Effector memory CD4-positive, alpha-beta T cell (primary cell): Measurements from ENCODE around the gene PRKAR1B.

Experiments
- DNase-seq, 3 donors: peaks; one replicate each; pipeline ENCODE4 v3.0.0-alpha.2; 2020
- H3K27ac ChIP-seq: 2 replicates; pipeline ENCODE4 v1.7.0; 2013; ENCODE audit warnings: mild to moderate bottlenecking, low read length, moderate library complexity; ENCODE audit not compliant: insufficient read depth, poor library complexity, severe bottlenecking
- H3K27me3 ChIP-seq: replicated peaks from 2 replicates; pipeline ENCODE4 v1.7.0; 2013; ENCODE audit warnings: mild to moderate bottlenecking, low read length; ENCODE audit not compliant: insufficient read depth, control insufficient read depth, poor library complexity, severe bottlenecking
- H3K36me3 ChIP-seq: 2 replicates; pipeline ENCODE4 v1.7.0; 2013; ENCODE audit warnings: mild to moderate bottlenecking, low read length, moderate library complexity; ENCODE audit not compliant: control insufficient read depth, insufficient read depth
- H3K4me1 ChIP-seq: 2 replicates; pipeline ENCODE4 v1.7.0; 2013; ENCODE audit warnings: low read length, mild to moderate bottlenecking; ENCODE audit not compliant: control insufficient read depth, insufficient read depth, poor library complexity, severe bottlenecking
- H3K4me3 ChIP-seq: 2 replicates; pipeline ENCODE4 v1.7.0; 2013; ENCODE audit warnings: low read length, low read depth, mild to moderate bottlenecking; ENCODE audit not compliant: insufficient read depth, poor library complexity, severe bottlenecking
- H3K9me3 ChIP-seq: 2 replicates; pipeline ENCODE4 v1.7.0; 2013; ENCODE audit warnings: mild to moderate bottlenecking, low read length, moderate library complexity; ENCODE audit not compliant: control insufficient read depth

The PRKAR1B gene

GRCh38 chr7:698515-699475 lies 28.3 kb downstream of the PRKAR1B start:
- H3K4me1 ChIP-seq, result no peaks in the 10 kb centered on the region
- no peaks in the 10 kb centered on the region for H3K9me3 ChIP-seq
- no peaks in the 10 kb centered on the region for H3K27me3 ChIP-seq
- H3K36me3 ChIP-seq, result no peaks in the 10 kb centered on the region
- no peak overlapping the region for H3K27ac ChIP-seq
- H3K4me3 ChIP-seq, result no peak overlapping the region
- DNase-seq, result no peak

- no peak for DNase-seq
- Histone ChIP-seq H3K4me3 (no peak overlapping the region), H3K27ac (no peak overlapping the region), H3K9me3 (no peaks in the 10 kb centered on the region), H3K4me1 (no peaks in the 10 kb centered on the region), H3K36me3 (no peaks in the 10 kb centered on the region), H3K27me3 (no peaks in the 10 kb centered on the region)
Measured at GRCh38 chr7:696812-697551, 30.1 kb downstream of the PRKAR1B start.

- no peaks in the 10 kb centered on the region for H3K27me3 ChIP-seq
- H3K36me3 ChIP-seq, result no peaks in the 10 kb centered on the region
- no peak for DNase-seq
- H3K4me3 ChIP-seq, result no peak overlapping the region
- no peaks in the 10 kb centered on the region for H3K9me3 ChIP-seq
- H3K4me1 ChIP-seq, result no peaks in the 10 kb centered on the region
- H3K27ac ChIP-seq, result no peak overlapping the region
Measured at GRCh38 chr7:696426-696811, 30.7 kb downstream of the PRKAR1B start.

- Histone ChIP-seq H3K9me3 (peaks cover 5% of the 10 kb centered on the region), H3K27ac (no peak overlapping the region), H3K27me3 (no peaks in the 10 kb centered on the region), H3K36me3 (no peaks in the 10 kb centered on the region), H3K4me1 (no peaks in the 10 kb centered on the region), H3K4me3 (no peak overlapping the region)
- DNase-seq, result no peak
Measured at GRCh38 chr7:693280-693679, 33.8 kb downstream of the PRKAR1B start.

- Histone ChIP-seq H3K27ac (no peak overlapping the region), H3K9me3 (peaks cover 5% of the 10 kb centered on the region), H3K4me3 (no peak overlapping the region), H3K27me3 (no peaks in the 10 kb centered on the region), H3K4me1 (no peaks in the 10 kb centered on the region), H3K36me3 (no peaks in the 10 kb centered on the region)
- DNase-seq, result no peak
Measured at GRCh38 chr7:691361-692045, 35.6 kb downstream of the PRKAR1B start.

- Histone ChIP-seq H3K4me1 (no peaks in the 10 kb centered on the region), H3K27ac (no peak overlapping the region), H3K36me3 (no peaks in the 10 kb centered on the region), H3K4me3 (no peak overlapping the region), H3K9me3 (peaks cover 10% of the 10 kb centered on the region), H3K27me3 (no peaks in the 10 kb centered on the region)
- DNase-seq, result no peak
Measured at GRCh38 chr7:690478-691360, 36.4 kb downstream of the PRKAR1B start.

- Histone ChIP-seq H3K4me1 (no peaks in the 10 kb centered on the region), H3K27ac (no peak overlapping the region), H3K4me3 (no peak overlapping the region), H3K9me3 (peaks cover 10% of the 10 kb centered on the region), H3K27me3 (no peaks in the 10 kb centered on the region), H3K36me3 (no peaks in the 10 kb centered on the region)
- DNase-seq, result no peak
Measured at GRCh38 chr7:685540-685939, 41.5 kb downstream of the PRKAR1B start.

GRCh38 chr7:684416-684815 lies 42.7 kb downstream of the PRKAR1B start:
- no peak overlapping the region for H3K4me3 ChIP-seq
- H3K9me3 ChIP-seq, result peaks cover 10% of the 10 kb centered on the region
- DNase-seq, result no peak
- no peaks in the 10 kb centered on the region for H3K4me1 ChIP-seq
- H3K27me3 ChIP-seq, result no peaks in the 10 kb centered on the region
- no peak overlapping the region for H3K27ac ChIP-seq
- H3K36me3 ChIP-seq, result no peaks in the 10 kb centered on the region

- H3K4me1 ChIP-seq, result no peaks in the 10 kb centered on the region
- no peak overlapping the region for H3K27ac ChIP-seq
- no peak for DNase-seq
- H3K27me3 ChIP-seq, result no peaks in the 10 kb centered on the region
- H3K4me3 ChIP-seq, result no peak overlapping the region
- H3K9me3 ChIP-seq, result peaks cover 9% of the 10 kb centered on the region
- no peaks in the 10 kb centered on the region for H3K36me3 ChIP-seq
Measured at GRCh38 chr7:683526-684205, 43.4 kb downstream of the PRKAR1B start.
